Measurements from ENCODE around the gene AKAP1.
A peak's percentile ranks its signal among the peaks of the same experiment; 100 is the strongest.

AKAP1 gene

GRCh38 chr17:57104461-57105175 lies 19.6 kb downstream of the AKAP1 start:
- no peak for DNase-seq (ENCODE audit: low read depth in 2 of 3, low spot score in 2 of 3)

GRCh38 chr17:57105591-57105990 lies 20.5 kb downstream of the AKAP1 start:
- no peak for DNase-seq (ENCODE audit: low read depth in 2 of 3, low spot score in 2 of 3)

GRCh38 chr17:57106107-57106835 lies 21.2 kb downstream of the AKAP1 start:
- no peak for DNase-seq (ENCODE audit: low read depth in 2 of 3, low spot score in 2 of 3)

- DNase-seq (ENCODE audit: low read depth in 2 of 3, low spot score in 2 of 3): no peak
These were observed 21.9 kb downstream of the AKAP1 start for GRCh38 chr17:57106836-57107497.

GRCh38 chr17:57107498-57108101 lies 22.6 kb downstream of the AKAP1 start:
- DNase-seq (ENCODE audit: low read depth in 2 of 3, low spot score in 2 of 3): no peak

- DNase-seq (ENCODE audit: low read depth in 2 of 3, low spot score in 2 of 3): no peak
These were observed 23.8 kb downstream of the AKAP1 start for GRCh38 chr17:57108671-57109392.

- no peak for DNase-seq (ENCODE audit: low read depth in 2 of 3, low spot score in 2 of 3)
These were observed 24.5 kb downstream of the AKAP1 start for GRCh38 chr17:57109393-57110151.

DNA sequence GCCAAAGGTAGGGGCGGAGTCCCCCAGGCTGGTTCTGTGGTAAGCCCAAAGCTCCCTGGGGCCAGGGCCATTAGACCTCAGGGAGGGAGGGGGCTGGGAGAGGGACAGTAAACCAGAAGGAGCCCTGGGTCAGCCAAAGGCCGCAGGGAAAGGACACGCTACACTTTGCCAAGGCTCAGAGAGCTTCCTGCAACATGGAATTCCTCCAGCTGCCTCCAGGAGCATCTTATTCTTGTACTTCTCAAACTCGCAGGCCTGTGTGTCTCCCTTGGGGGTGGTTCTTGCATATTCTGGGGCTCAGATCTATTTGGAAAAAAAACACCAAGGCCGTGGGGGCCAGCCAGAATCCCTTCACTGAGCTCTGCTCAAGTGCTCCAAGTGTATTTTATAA lies 25.1 kb downstream of the AKAP1 start:
- DNase-seq (ENCODE audit: low read depth in 2 of 3, low spot score in 2 of 3): no peak

DNA sequence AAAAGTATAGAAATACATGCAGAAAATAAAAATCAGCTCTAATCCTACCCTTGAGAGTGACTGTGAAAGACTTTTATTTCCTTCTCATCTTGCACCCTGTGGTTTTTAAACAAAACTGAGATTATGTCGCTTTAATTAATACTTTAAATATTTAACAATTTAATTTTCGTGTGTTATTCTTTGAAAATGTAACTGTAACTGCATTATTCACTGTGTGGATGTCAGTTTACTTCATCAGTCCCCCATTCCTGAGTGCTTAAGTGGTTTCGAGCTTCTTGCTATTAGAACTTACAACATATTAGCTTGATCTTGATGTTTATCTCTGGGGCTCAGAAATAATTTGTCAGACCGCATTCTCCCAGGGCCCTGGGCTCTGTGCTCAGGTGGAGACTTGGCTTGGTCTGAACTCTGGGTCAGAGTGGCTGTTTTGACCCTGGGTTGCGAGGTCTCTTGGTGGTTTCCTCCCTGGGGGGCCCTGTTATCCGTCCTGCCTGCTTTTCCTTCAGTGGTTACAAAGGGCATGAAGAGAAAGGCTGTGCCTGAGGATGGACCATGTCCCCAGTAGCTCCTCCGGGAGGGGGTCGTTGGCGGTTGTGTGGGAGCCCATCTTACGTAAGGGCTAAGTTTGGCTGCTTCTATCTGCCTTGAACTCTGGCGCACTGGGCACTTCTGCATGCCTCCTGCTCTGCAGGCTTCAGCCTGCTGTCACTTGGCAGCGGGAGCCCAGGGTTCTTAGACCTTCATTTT lies 25.7 kb downstream of the AKAP1 start:
- DNase-seq (ENCODE audit: low read depth in 2 of 3, low spot score in 2 of 3): no peak

DNA sequence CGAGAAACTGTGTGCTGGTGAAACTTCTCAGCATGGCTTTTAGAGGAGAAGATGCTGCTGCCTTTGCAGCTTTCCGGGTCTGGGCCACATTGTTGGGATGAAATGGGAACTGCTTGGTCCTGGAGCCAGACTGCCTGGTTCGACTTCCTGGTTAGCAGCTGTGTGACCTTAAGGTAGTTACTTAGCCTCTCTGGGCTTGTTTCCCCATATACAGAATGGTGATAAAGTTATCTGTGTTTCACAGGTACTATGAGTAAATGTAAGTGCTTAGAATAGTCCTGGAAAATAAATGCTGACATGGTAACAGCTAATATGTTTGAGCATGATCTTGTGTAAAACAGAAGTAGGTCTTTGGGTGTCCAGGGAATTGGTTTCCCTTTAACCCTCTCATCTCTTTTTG lies 26.3 kb downstream of the AKAP1 start:
- DNase-seq (ENCODE audit: low read depth in 2 of 3, low spot score in 2 of 3): no peak

- DNase-seq (ENCODE audit: low read depth in 2 of 3, low spot score in 2 of 3): no peak
These were observed 28.0 kb downstream of the AKAP1 start for GRCh38 chr17:57113011-57113410.

DNA sequence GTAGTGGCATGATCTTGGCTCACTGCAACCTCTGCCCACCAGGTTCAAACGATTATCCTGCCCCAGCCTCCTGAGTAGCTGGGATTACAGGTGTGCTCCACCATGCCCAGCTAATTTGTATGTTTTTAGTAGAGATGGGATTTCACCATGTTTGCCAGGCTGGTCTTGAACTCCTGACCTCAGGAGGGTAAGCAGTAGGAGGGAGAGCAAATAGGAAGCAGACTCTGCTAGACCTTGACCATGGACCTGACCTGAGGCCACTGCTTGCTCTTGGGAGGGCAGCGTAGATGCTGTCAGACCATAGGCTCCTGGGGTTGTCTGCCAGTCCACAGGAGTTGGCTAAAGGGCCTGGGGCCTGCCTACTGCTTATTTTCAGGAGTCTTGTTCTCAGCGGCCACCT lies 28.6 kb downstream of the AKAP1 start:
- DNase-seq (ENCODE audit: low read depth in 2 of 3, low spot score in 2 of 3): no peak

DNA sequence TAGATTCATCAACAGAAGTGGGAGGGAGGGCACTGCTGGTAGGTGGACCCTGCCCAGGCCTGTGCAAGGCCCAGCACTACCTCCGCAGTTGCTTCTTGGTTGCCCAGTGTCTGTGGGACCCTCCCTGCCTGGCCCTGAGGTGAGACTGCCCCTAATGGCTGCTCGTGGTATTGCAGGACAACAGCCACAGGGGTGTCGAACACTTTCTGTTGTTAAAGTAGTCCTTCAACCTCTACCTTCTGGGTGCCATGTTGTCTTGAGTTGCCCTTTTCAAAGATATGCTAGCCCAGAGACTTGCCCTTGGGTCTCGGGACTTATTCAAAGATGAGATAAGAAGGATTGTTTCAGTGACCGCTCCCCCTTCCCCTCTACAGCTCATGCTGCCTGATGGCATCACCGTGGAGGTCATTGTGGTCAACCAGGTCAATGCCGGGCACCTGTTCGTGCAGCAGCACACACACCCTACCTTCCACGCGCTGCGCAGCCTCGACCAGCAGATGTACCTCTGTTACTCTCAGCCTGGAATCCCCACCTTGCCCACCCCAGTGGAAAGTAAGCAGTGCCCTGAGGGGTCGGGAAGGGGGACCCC lies 29.1 kb downstream of the AKAP1 start:
- DNase-seq (ENCODE audit: low read depth in 2 of 3, low spot score in 2 of 3): peak; percentile 16 to 57 (median 54)

GRCh38 chr17:57115377-57115776 lies 30.3 kb downstream of the AKAP1 start:
- no peak for DNase-seq (ENCODE audit: low read depth in 2 of 3, low spot score in 2 of 3)

GRCh38 chr17:57115916-57116315 lies 30.9 kb downstream of the AKAP1 start:
- no peak for DNase-seq (ENCODE audit: low read depth in 2 of 3, low spot score in 2 of 3)

GRCh38 chr17:57117798-57118197 lies 32.8 kb downstream of the AKAP1 start:
- DNase-seq (ENCODE audit: low read depth in 2 of 3, low spot score in 2 of 3): no peak

- no peak for DNase-seq (ENCODE audit: low read depth in 2 of 3, low spot score in 2 of 3)
These were observed 35.8 kb downstream of the AKAP1 start for GRCh38 chr17:57120814-57121213.

DNA sequence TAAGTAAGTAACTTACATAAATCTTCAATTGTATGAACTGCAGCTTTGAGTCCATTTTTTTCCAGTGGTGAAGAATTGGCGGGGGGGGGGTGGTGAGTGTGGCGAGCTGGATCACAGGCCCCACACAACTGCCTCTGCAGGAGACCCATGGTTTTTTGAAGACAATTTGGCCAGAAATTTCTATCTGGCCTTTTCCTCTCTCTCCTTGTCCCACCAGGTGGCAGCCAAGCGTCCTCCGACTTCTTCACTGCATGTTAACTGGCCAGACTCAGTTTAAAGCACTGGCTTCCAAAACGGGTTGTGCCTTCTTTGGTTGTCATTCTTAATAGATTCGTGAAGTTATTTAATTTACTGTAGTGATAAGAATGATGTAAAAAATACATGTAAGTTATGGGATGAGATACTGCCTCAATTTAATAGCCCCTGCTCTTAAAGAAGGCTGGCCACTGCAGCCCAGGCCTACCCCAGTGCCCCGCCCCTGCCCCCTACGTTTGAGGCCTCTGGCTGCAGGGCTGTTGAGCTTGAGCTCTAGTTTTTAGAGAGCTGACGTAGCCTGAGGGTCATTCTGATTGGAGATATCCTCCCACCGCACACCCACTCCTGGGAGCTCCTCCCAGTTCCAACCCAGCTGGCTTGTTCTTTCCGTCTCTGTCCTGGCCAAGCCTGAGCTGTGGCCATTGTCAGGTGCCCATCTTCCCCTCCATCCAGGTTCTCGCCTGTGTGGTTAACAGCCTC lies 36.4 kb downstream of the AKAP1 start:
- no peak for DNase-seq (ENCODE audit: low read depth in 2 of 3, low spot score in 2 of 3)

DNA sequence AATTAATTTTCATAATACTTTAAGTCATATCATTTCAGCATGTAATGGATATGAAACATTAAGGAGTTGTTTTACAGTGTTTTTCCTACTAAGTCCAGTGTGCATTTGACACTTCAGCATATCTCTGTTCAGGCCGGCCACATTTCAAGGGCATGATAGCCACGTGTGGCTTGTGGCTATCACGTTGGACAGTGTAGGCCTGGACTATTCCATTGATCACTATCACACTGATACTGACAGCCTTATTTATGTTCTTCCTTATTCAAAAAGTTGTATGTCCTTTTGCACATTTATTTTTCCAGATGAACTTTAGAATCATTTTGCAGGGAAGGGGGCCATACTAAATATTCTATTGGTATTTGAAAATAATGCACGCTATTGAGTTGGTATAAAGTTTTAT lies 39.0 kb downstream of the AKAP1 start:
- no peak for DNase-seq (ENCODE audit: low read depth in 2 of 3, low spot score in 2 of 3)

Measured in activated CD8-positive, alpha-beta memory T cell treated with anti-CD3 and anti-CD28 coated beads for 48 hours (primary cell).